ENCODE results near the gene CCR7.

Gene CCR7

GRCh38 chr17:40564883-40565768 lies at the start of gene CCR7:
CCR7 (minus strand) TSS chr17:40565472; CDS start chr17:40565409, 63 bp downstream.
- peaks cover 17% of the 10 kb centered on the region for H3K9me3 ChIP-seq (ENCODE audit: severe bottlenecking)
- no peak for DNase-seq
- no peaks in the 10 kb centered on the region for H3K36me3 ChIP-seq
- H3K27me3 ChIP-seq (ENCODE audit: insufficient read depth, low read depth, severe bottlenecking), result peaks cover 23% of the 10 kb centered on the region
- TF ChIP-seq CTCF (IDR thresholded peaks at IDR 0.05; ENCODE audit: low read depth, low read length), result no peak
- no peak within 1 kb of the TSS for H3K27ac ChIP-seq
- no peak within 1 kb of the TSS for H3K4me3 ChIP-seq (ENCODE audit: low read depth, low read length)

- no peak for DNase-seq
- TF ChIP-seq CTCF (IDR thresholded peaks at IDR 0.05; ENCODE audit: low read depth, low read length), result no peak
These were observed 49.3 kb upstream of the CCR7 start for GRCh38 chr17:40614431-40615067.

GRCh38 chr17:40613467-40614154 lies 48.3 kb upstream of the CCR7 start:
- Histone ChIP-seq H3K9me3 (ENCODE audit: severe bottlenecking) (no peaks in the 10 kb centered on the region), H3K27ac (no peak overlapping the region)

More at GRCh38 chr17:40614431-40615067, 49.3 kb upstream of the CCR7 start:
- no peak overlapping the region for H3K4me3 ChIP-seq (ENCODE audit: low read depth, low read length)
- H3K9me3 ChIP-seq (ENCODE audit: severe bottlenecking), result no peaks in the 10 kb centered on the region
- H3K27ac ChIP-seq, result no peak overlapping the region
- H3K27me3 ChIP-seq (ENCODE audit: insufficient read depth, low read depth, severe bottlenecking), result peaks cover 86% of the 10 kb centered on the region
- no peaks in the 10 kb centered on the region for H3K36me3 ChIP-seq

GRCh38 chr17:40612599-40613244 lies 47.5 kb upstream of the CCR7 start:
- H3K9me3 ChIP-seq (ENCODE audit: severe bottlenecking), result no peaks in the 10 kb centered on the region
- TF ChIP-seq CTCF (IDR thresholded peaks at IDR 0.05; ENCODE audit: low read depth, low read length), result no peak
- H3K27ac ChIP-seq, result no peak overlapping the region
- peaks cover 81% of the 10 kb centered on the region for H3K27me3 ChIP-seq (ENCODE audit: insufficient read depth, low read depth, severe bottlenecking)
- H3K36me3 ChIP-seq, result no peaks in the 10 kb centered on the region
- H3K4me3 ChIP-seq (ENCODE audit: low read depth, low read length), result no peak overlapping the region
- DNase-seq, result no peak

More at GRCh38 chr17:40613467-40614154, 48.3 kb upstream of the CCR7 start:
- Histone ChIP-seq H3K27me3 (ENCODE audit: insufficient read depth, low read depth, severe bottlenecking) (peaks cover 83% of the 10 kb centered on the region), H3K4me3 (ENCODE audit: low read depth, low read length) (no peak overlapping the region), H3K36me3 (no peaks in the 10 kb centered on the region)
- TF ChIP-seq CTCF (IDR thresholded peaks at IDR 0.05; ENCODE audit: low read depth, low read length), result no peak
- no peak for DNase-seq

GRCh38 chr17:40611840-40612474 lies 46.7 kb upstream of the CCR7 start:
- no peak for TF ChIP-seq CTCF (IDR thresholded peaks at IDR 0.05; ENCODE audit: low read depth, low read length)
- no peak overlapping the region for H3K27ac ChIP-seq
- no peak for DNase-seq

More at GRCh38 chr17:40611840-40612474, 46.7 kb upstream of the CCR7 start:
- H3K36me3 ChIP-seq, result no peaks in the 10 kb centered on the region
- no peak overlapping the region for H3K4me3 ChIP-seq (ENCODE audit: low read depth, low read length)
- H3K9me3 ChIP-seq (ENCODE audit: severe bottlenecking), result no peaks in the 10 kb centered on the region
- peaks cover 81% of the 10 kb centered on the region for H3K27me3 ChIP-seq (ENCODE audit: insufficient read depth, low read depth, severe bottlenecking)
